CD14-positive monocyte (primary cell): Measurements from ENCODE around the gene MTUS2. TPM values are rescaled to one million over a fixed set of nuclear protein-coding genes. Genes with fewer than 3 reads are reported as not detected.

Source experiments
- DNase-seq, 3 donors: peaks; one replicate each; pipeline ENCODE4 v3.0.0-alpha.2; 2011 to 2022
- H2AFZ ChIP-seq: 2 replicates; pipeline ENCODE4 v1.6.0; 2012; ENCODE audit warnings: mild to moderate bottlenecking, low read depth, low read length, inconsistent platforms; ENCODE audit not compliant: insufficient read depth, poor library complexity, severe bottlenecking
- H3K27ac ChIP-seq, 2 donors: 1 replicate in 1 of 2; 2 replicates in 1 of 2; pipeline ENCODE4 v1.5.1; 2012 to 2013; ENCODE audit warnings: low read length in 2 of 2, control low read depth in 1 of 2, inconsistent platforms in 1 of 2, low read depth in 1 of 2, mild to moderate bottlenecking in 1 of 2
- H3K27me3 ChIP-seq, 2 donors: one replicate each; pipeline versions ENCODE4 v1.6.0 to v1.6.1; 2011 to 2013; ENCODE audit warnings: low read length in 2 of 2; ENCODE audit not compliant: control insufficient read depth in 2 of 2, insufficient read depth in 2 of 2
- H3K36me3 ChIP-seq, 2 donors: replicated peaks in 1 of 2; 1 replicate in 1 of 2; 2 replicates in 1 of 2; pipeline versions ENCODE4 v1.5.1 to v1.6.1; 2012 to 2013; ENCODE audit warnings: low read length in 2 of 2, control low read depth in 1 of 2, inconsistent platforms in 1 of 2, mild to moderate bottlenecking in 1 of 2; ENCODE audit not compliant: insufficient read depth in 2 of 2, control insufficient read depth in 1 of 2
- H3K4me1 ChIP-seq, 2 donors: 1 replicate in 1 of 2; 2 replicates in 1 of 2; pipeline versions ENCODE4 v1.5.1 to v1.6.1; 2012 to 2013; ENCODE audit warnings: low read length in 2 of 2, control low read depth in 1 of 2, inconsistent platforms in 1 of 2, mild to moderate bottlenecking in 1 of 2, moderate library complexity in 1 of 2; ENCODE audit not compliant: insufficient read depth in 2 of 2, control insufficient read depth in 1 of 2
- H3K4me2 ChIP-seq: replicated peaks from 2 replicates; pipeline ENCODE3; 2012; ENCODE audit warnings: low read length, moderate library complexity, mild to moderate bottlenecking; ENCODE audit not compliant: poor library complexity, severe bottlenecking; ENCODE audit errors: extremely low read depth
- H3K4me3 ChIP-seq, 3 experiments: fragments of 200-600 bp in 1 of 3; sonication (generic) in 1 of 3; replicated peaks in 1 of 3; 1 replicate in 2 of 3; 2 replicates in 1 of 3; pipeline ENCODE4 v1.5.1; 2011 to 2013; ENCODE audit warnings: low read length in 3 of 3, mild to moderate bottlenecking in 3 of 3, control low read depth in 2 of 3, low read depth in 2 of 3, inconsistent platforms in 1 of 3, moderate library complexity in 1 of 3
- H3K79me2 ChIP-seq: 2 replicates; pipeline ENCODE4 v1.6.0; 2012; ENCODE audit warnings: mild to moderate bottlenecking, control low read depth, inconsistent platforms, low read length, moderate library complexity; ENCODE audit not compliant: insufficient read depth
- H3K9ac ChIP-seq: 2 replicates; pipeline ENCODE4 v1.6.0; 2017; ENCODE audit warnings: low read length, mild to moderate bottlenecking; ENCODE audit not compliant: insufficient read depth, poor library complexity, severe bottlenecking
- H3K9me3 ChIP-seq, 2 donors: replicated peaks in 1 of 2; 1 replicate in 1 of 2; 2 replicates in 1 of 2; pipeline versions ENCODE4 v1.5.1 to v1.6.1; 2012 to 2013; ENCODE audit warnings: low read length in 2 of 2, control low read depth in 1 of 2; ENCODE audit not compliant: control insufficient read depth in 1 of 2, insufficient read depth in 1 of 2
- H4K20me1 ChIP-seq: 2 replicates; pipeline ENCODE4 v1.6.0; 2012; ENCODE audit warnings: mild to moderate bottlenecking, low read length, control low read depth, moderate library complexity; ENCODE audit not compliant: insufficient read depth
- H3K27ac Mint-ChIP-seq, 7 donors: one replicate each; pipeline ENCODE4 v1.8.0; 2020; ENCODE audit warnings: mild to moderate bottlenecking in 7 of 7, mixed read lengths in 7 of 7, moderate library complexity in 6 of 7, inconsistent platforms in 2 of 7
- H3K27me3 Mint-ChIP-seq, 3 donors: one replicate each; pipeline ENCODE4 v1.8.0; 2021 to 2022; ENCODE audit warnings: low read depth in 3 of 3, mild to moderate bottlenecking in 3 of 3, mixed read lengths in 3 of 3, moderate library complexity in 3 of 3, inconsistent platforms in 1 of 3
- H3K36me3 Mint-ChIP-seq, 2 donors: one replicate each; pipeline ENCODE4 v1.8.0; 2020; ENCODE audit warnings: mixed read lengths in 2 of 2, inconsistent platforms in 1 of 2, mild to moderate bottlenecking in 1 of 2
- H3K4me1 Mint-ChIP-seq: one replicate; pipeline ENCODE4 v1.8.0; 2020; ENCODE audit warnings: mild to moderate bottlenecking, mixed read lengths
- H3K4me3 Mint-ChIP-seq, 2 donors: one replicate each; pipeline ENCODE4 v1.8.0; 2020; ENCODE audit warnings: mild to moderate bottlenecking in 2 of 2, mixed read lengths in 2 of 2, moderate library complexity in 1 of 2
- H3K9me3 Mint-ChIP-seq, 7 donors: one replicate each; pipeline ENCODE4 v1.8.0; 2020 to 2022; ENCODE audit warnings: mixed read lengths in 7 of 7, mild to moderate bottlenecking in 6 of 7, moderate library complexity in 6 of 7, inconsistent platforms in 2 of 7
- CTCF ChIP-seq: fragments of 200-600 bp; IDR thresholded peaks from one replicate; pipeline ENCODE4 v1.8.0; 2022; ENCODE audit warnings: antibody characterized with exemption, mild to moderate bottlenecking
- WGBS: methylation state at CpG from one replicate; pipeline ENCODE4 v1.1.5; 2013; ENCODE audit warnings: missing lambda C conversion rate; ENCODE audit not compliant: insufficient coverage; 5-methylcytosine and 5-hydroxymethylcytosine counted together
- intact Hi-C, 2 donors: fragments of 100-400 bp; cut with micrococcal nuclease; formaldehyde crosslinking; loops; one replicate each; pipeline versions ENCODE4 v1.15.0 to v1.15.1; 2023
- polyA plus RNA-seq, 3 donors: library from polyadenylated mRNA; depleted of rRNA in 1 of 3; unstranded in 2 of 3; stranded (reverse) in 1 of 3; fragments of 300-500 nt in 2 of 3; fragments of >200 nt in 1 of 3; fragmentation: Illumina TruSeq in 2 of 3; gene quantifications; 1 replicate in 2 of 3; 2 replicates in 1 of 3; pipeline ENCODE4 v1.2.3, GENCODE V29; 2012 to 2021

The MTUS2 gene
- polyA plus RNA-seq, 3 donors, result 0.04 TPM; not detected in 2

- TF ChIP-seq CTCF, result no peak
- H3K4me1 Mint-ChIP-seq, result no peaks in the 10 kb centered on the region
- intact Hi-C loops, result no loop called here
- Histone ChIP-seq H3K9me3 (no peaks in the 10 kb centered on the region), H2AFZ (no peak overlapping the region), H3K9ac (no peak overlapping the region), H3K27ac (no peak overlapping the region), H4K20me1 (no peaks in the 10 kb centered on the region), H3K4me1 (no peaks in the 10 kb centered on the region), H3K79me2 (no peaks in the 10 kb centered on the region), H3K36me3 (no peaks in the 10 kb centered on the region), H3K27me3 (no peaks in the 10 kb centered on the region), H3K4me2 (no peak overlapping the region), H3K4me3 (no peak overlapping the region)
- WGBS, result 87% methylated on average over 18 of the region's 18 CpGs
- peaks cover 1 to 13% (median 4%) of the 10 kb centered on the region in 7 donors for H3K9me3 Mint-ChIP-seq
- no peak for DNase-seq
- no peaks in the 10 kb centered on the region for H3K36me3 Mint-ChIP-seq
- H3K27ac Mint-ChIP-seq, result no peak overlapping the region
- peaks cover 0 to 1% (median 0%) of the 10 kb centered on the region in 3 donors for H3K27me3 Mint-ChIP-seq
- no peak overlapping the region for H3K4me3 Mint-ChIP-seq
Measured at GRCh38 chr13:29039212-29039611, 219.1 kb downstream of the MTUS2 start.

DNA sequence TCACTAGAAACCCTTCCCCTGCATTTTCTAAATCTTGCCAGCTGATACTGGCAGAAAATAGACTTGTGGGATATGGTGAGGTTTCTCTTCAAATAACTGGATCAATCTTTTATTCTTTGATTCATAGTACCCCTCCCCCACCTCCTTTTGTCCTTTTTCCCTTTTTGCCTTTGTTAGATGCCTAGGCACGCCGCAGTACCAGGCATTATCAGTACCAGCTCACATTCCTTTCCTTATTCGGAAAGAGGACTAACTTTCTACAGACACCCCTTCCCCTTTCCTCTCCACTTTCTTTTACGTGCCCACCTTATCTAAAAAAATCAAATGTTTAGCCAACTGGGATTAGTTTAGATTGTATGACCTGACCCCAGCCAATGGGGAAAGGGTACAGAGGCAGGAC is 226.4 kb downstream of the MTUS2 start:
- Mint-ChIP-seq H3K4me3 (no peak overlapping the region), H3K27me3 (peaks cover 0 to 3% (median 1%) of the 10 kb centered on the region in 3 donors), H3K36me3 (no peaks in the 10 kb centered on the region), H3K27ac (no peak overlapping the region), H3K4me1 (no peaks in the 10 kb centered on the region), H3K9me3 (peaks cover 15 to 34% (median 26%) of the 10 kb centered on the region in 7 donors)
- intact Hi-C loops, result no loop called here
- no peak overlapping the region for H3K9ac ChIP-seq
- no peak overlapping the region for H3K4me2 ChIP-seq
- H3K9me3 ChIP-seq, result peaks cover 17 to 23% of the 10 kb centered on the region in 2 donors
- H3K27me3 ChIP-seq, result no peaks in the 10 kb centered on the region
- no peaks in the 10 kb centered on the region for H3K4me1 ChIP-seq
- H3K36me3 ChIP-seq, result no peaks in the 10 kb centered on the region
- no peaks in the 10 kb centered on the region for H4K20me1 ChIP-seq
- no peak for DNase-seq
- no peaks in the 10 kb centered on the region for H3K79me2 ChIP-seq
- no peak for TF ChIP-seq CTCF
- no peak overlapping the region for H3K27ac ChIP-seq
- H2AFZ ChIP-seq, result no peak overlapping the region
- WGBS, result 70% methylated on average over 2 of the region's 4 CpGs
- no peak overlapping the region for H3K4me3 ChIP-seq
